SK-N-SH treated with all-trans-retinoic acid at 6 μM for 48 hours (cell line): ENCODE results near the gene CNTNAP2.

ENCODE experiments used
- ISL1 ChIP-seq: fragments of 250-450 bp; sonication (Bioruptor Pico); IDR thresholded peaks from 2 replicates; pipeline ENCODE4 v2.1.2; 2022; ENCODE audit warnings: mild to moderate bottlenecking, moderate library complexity
- PPARA ChIP-seq: fragments of 250-450 bp; sonication (Bioruptor Pico); IDR thresholded peaks from 2 replicates; pipeline ENCODE4 v1.5.0; 2020; ENCODE audit warnings: mild to moderate bottlenecking, borderline replicate concordance
- RARB ChIP-seq: fragments of 250-450 bp; sonication (Bioruptor Pico); IDR thresholded peaks from 2 replicates; pipeline ENCODE4 v1.8.0; 2021; ENCODE audit warnings: mild to moderate bottlenecking, moderate library complexity
- ZNF565 ChIP-seq: fragments of 450-650 bp; formaldehyde crosslinking; conservative IDR thresholded peaks from 2 replicates; pipeline ENCODE4 v1.5.0; 2020; ENCODE audit warnings: low read depth, mild to moderate bottlenecking, moderate library complexity
- TF ChIP-seq, protein P1 (sequence below): fragments of 250-450 bp; sonication (Bioruptor Pico); IDR thresholded peaks from 2 replicates; pipeline ENCODE4 v1.5.0; 2020; ENCODE audit warnings: mild to moderate bottlenecking, moderate library complexity

DNA sequence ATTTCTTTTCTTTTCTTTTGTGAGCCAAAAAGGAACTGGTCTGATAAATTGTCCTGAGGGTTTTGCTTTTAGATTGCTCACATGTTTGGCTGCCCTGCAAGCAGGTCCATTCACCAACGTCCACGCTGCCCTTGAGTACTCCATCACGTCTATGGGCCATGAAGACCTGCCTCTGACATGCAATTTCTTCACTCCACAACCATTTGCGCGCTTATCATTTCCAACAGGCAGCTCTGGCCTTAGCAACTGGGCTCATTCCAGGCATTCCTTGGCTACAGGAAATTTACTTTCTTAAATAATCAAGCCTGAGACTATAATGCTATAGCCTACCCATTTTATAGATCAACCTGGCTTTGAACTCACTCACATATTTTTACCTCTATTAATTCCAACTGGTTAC lies 2065.7 kb downstream of the CNTNAP2 start:
- no peak for TF ChIP-seq ZNF565
- TF ChIP-seq, protein P1, sequence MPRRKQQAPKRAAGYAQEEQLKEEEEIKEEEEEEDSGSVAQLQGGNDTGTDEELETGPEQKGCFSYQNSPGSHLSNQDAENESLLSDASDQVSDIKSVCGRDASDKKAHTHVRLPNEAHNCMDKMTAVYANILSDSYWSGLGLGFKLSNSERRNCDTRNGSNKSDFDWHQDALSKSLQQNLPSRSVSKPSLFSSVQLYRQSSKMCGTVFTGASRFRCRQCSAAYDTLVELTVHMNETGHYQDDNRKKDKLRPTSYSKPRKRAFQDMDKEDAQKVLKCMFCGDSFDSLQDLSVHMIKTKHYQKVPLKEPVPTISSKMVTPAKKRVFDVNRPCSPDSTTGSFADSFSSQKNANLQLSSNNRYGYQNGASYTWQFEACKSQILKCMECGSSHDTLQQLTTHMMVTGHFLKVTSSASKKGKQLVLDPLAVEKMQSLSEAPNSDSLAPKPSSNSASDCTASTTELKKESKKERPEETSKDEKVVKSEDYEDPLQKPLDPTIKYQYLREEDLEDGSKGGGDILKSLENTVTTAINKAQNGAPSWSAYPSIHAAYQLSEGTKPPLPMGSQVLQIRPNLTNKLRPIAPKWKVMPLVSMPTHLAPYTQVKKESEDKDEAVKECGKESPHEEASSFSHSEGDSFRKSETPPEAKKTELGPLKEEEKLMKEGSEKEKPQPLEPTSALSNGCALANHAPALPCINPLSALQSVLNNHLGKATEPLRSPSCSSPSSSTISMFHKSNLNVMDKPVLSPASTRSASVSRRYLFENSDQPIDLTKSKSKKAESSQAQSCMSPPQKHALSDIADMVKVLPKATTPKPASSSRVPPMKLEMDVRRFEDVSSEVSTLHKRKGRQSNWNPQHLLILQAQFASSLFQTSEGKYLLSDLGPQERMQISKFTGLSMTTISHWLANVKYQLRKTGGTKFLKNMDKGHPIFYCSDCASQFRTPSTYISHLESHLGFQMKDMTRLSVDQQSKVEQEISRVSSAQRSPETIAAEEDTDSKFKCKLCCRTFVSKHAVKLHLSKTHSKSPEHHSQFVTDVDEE, result no peak
- TF ChIP-seq PPARA (CRISPR knock-in tag), result no peak
- TF ChIP-seq RARB (CRISPR knock-in tag), result no peak
- TF ChIP-seq ISL1 (CRISPR knock-in tag), result no peak
